Panc1 (cell line): ENCODE data around the gene NOS1AP.

Experiments
- CTCF ChIP-seq: fragments of 450-650 bp; IDR thresholded peaks from 2 replicates; pipeline ENCODE4 v1.5.1; 2017; ENCODE audit warnings: mild to moderate bottlenecking
- POLR2AphosphoS5 ChIP-seq: IDR thresholded peaks from 2 replicates; pipeline ENCODE4 v1.6.1; 2012; ENCODE audit warnings: mild to moderate bottlenecking, low read depth, low read length, moderate library complexity
- REST ChIP-seq, 2 experiments: IDR thresholded peaks; 2 replicates each; pipeline ENCODE4 v1.6.1; 2011 to 2012; ENCODE audit warnings: low read depth in 2 of 2, control low read depth in 1 of 2, low read length in 1 of 2, mild to moderate bottlenecking in 1 of 2, moderate library complexity in 1 of 2; ENCODE audit not compliant: insufficient read depth in 1 of 2
- SIN3A ChIP-seq: IDR thresholded peaks from 2 replicates; pipeline ENCODE4 v1.6.1; 2012; ENCODE audit warnings: low read depth, mild to moderate bottlenecking, low read length, moderate library complexity, borderline replicate concordance; ENCODE audit not compliant: insufficient read depth
- TCF7L2 ChIP-seq: IDR thresholded peaks from 2 replicates; pipeline ENCODE4 v1.6.1; 2011; ENCODE audit warnings: mild to moderate bottlenecking, low read depth, low read length, inconsistent platforms

DNA sequence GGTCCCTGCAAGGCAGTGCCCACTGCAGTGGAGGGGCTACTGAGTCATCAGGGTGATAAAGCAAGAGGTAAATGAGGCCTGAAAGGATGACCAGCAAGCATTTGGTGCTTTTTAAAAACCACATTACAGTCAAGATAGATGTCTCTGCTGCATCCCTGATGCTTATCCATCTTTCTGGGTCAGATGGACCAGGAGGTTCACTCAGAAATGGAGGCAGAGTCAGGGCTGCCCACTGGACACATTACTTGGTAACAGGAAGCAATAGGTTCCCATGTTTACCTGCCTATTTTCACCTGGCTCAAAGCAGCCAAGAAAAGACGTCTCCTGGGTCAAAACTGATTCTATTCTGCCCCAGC, 303.6 kb downstream of the NOS1AP start:
- TF ChIP-seq CTCF (no peak), SIN3A (no peak), POLR2AphosphoS5 (no peak), REST (IDR thresholded peaks at IDR 0.05; ENCODE audit: insufficient read depth in 1 of 2, low read depth in 2 of 2, low read length in 1 of 2) (no peak), TCF7L2 (no peak)
